C1 segment of cervical spinal cord (tissue), 14 donors: ENCODE data around the gene MTPN.

Experiments
- DNase-seq, 14 donors: peaks; one replicate each; lab custom pipeline; 2025; lab: John Stamatoyannopoulos, UW

The MTPN gene

DNA sequence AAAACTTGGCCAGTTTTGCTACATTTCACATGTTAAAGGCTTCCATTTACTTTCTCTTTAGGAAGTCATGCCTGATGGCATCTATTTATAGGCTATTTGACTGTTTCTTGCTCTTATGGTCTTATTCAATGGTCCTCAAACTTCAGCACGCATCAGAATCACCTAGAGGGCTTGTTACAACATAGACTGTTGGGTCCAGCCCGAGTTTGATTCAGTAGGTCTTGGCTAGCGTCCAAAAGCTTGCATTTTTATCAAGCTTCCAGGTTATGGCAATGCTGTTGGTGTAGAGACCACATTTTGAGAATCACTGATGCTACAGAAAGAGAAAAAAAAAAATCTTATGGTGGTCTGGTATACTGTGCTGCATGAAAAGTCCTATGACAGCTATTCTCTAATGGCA is 51.9 kb downstream of the MTPN start:
- no peak for DNase-seq

DNA sequence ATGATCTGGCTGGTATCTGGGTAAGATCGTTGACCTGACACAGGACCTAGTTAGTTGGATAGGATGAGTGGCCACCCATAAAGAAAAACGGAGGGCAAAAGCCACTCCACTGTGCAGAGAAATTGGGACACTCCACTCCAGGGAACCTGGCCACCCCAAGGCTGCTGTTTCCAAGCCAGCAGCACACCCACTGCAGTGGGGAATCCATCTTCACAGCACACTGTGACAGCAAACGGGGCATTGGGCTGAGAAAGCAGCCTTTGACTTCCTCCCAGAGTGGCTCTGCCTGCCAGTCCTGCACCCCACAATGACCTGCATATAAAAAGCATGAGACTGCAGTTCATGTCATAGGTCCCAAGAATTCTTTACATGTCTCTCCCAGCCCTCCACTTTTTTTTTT is 52.9 kb downstream of the MTPN start:
- DNase-seq, result no peak

DNA sequence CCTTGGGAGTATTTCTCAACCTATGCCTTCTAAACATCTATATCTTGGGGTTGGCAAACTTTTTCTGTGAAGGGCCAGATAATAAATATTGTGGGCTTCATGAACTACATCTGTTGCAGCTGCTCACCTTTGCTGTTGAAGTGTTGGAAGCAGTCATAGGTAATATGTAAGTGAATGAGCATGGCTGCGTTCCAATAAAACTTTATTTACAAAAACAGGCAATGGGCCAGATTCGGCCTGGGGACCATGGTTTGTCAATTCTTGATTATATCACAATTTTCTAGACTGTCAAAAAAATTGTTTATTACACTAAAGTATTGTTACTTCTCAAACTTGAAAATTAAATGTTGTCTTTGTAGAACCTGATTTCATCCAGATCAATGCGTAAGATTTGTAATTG is 54.9 kb downstream of the MTPN start:
- no peak for DNase-seq

DNA sequence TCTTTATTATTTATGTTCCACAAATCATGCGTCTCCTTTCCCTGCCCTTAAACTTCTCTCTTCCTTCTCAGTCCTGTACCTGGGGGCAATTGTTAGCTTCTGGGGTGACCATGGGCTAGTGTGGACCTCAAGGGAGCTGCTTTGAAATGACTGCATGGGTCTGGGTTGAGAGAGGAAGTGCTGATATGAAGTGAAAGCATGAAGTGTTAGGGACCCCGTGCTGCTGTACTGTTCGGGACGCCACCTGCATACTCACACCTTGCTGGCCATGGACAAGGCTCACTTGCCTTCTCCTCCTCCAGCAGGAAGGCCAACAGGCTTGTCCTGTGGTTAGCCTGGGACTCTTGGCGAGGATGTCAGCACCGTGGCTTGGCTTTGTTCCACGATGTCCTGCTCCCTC is 56.7 kb downstream of the MTPN start:
- DNase-seq, result no peak

DNA sequence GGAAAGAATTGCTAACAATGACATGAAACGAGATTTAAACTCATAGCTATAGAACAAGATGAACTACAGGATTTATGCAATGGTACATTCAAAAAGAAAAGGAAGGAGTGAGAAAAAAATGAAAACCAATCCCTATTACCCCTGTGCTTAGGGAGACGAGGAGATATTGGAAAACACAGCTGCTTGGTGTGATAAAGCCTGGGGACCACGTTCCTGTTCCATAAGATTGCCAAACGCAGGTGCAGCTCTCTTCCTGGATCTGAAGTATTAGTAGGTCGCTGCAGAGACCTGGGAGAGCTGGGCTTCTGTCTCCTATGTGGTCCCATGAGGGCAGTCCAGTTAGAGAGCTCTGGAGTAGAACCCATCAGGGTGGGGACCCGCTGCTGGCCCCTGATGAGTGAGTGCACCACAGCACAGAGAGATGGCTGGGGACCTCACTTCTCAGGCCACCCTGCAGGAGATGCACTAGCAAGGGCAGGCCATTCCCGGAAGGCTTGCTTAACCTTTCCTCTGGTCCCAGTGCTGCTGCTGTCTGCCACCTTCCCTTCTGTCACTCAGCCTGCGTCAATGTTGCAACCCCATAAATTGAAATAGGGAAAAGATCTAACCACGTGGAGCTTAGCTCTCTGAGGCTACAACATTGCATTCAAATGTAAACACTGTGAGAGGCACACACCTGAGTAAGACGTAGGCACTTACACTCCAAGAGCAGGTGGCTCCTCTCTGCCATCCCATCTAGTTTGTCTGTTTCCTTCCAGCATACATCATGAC is 57.9 kb downstream of the MTPN start:
- DNase-seq, result no peak

DNA sequence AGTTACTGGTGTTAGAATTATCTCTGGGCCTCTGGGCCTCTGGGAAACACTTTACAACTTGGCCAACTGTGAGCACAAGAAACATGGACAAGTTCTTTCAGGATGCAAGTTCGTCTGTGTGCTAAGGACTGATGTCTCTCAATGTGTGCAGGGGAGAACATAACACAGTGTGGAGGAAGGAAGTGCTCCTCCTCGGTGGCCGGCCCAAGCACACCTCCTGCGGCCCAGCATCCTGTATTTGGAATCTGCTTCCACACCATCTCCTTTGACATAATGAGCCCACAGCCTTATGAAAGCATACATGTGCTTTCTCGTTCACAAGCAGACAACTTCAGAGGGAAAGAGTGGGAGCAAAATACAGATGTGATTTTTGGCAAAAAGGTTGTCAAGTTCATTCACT is 59.0 kb downstream of the MTPN start:
- no peak for DNase-seq

DNA sequence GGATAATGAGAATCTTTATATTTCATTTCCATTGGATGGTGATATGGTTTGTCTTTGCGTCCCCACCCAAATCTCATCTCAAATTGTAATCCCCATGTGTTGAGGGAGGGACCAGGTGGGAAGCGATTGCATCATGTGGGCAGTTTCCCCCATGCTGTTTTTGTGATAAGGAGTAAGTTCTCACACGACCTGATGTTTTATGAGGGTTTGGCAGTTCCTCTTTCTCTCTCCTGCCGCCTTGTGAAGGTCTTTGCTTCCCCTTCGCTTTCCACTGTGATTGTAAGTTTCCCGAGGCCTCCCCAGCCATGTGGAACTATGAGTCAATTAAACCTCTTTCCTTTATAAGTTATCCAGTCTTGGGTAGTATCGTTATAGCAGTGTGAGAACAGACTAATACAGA is 59.4 kb downstream of the MTPN start:
- DNase-seq, result no peak

DNA sequence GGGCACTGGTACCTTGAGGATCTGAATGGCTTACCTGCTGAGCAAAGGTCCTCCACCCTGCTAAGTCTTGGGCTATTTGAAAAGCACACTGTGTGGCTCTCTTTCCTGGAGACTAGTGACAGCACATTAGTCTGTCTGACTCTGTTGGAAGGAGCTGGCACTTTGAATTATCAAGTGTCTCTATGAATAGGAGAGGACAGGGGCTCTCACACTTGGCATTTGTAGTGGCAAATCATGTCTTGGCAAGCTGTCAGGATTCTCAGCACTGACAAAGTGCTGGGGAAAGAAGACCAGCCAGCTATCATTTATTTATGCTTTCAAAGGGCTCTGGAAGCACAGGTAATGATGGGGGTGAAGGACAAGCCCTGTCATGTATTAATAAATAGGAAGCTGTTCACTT is 62.8 kb downstream of the MTPN start:
- no peak for DNase-seq

DNA sequence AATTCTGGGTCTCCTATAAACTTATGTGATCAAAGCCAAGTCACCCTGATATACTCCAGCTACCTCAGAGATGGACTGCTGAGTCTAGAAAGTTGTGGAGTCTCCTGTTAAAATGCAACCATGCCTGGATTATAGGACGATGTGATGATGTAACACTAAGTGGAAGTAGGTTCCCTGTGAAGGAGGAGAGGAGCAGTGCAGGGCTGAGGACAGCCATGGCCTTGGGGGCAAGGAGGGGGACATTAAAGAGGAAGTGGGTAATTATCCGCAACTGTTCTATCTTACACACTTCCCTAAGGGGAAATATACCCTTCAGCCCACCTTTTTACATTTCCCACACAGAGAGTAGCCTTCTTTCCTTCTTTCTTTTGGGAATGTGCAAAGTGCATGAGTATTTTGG is 63.8 kb downstream of the MTPN start:
- DNase-seq, result no peak

DNA sequence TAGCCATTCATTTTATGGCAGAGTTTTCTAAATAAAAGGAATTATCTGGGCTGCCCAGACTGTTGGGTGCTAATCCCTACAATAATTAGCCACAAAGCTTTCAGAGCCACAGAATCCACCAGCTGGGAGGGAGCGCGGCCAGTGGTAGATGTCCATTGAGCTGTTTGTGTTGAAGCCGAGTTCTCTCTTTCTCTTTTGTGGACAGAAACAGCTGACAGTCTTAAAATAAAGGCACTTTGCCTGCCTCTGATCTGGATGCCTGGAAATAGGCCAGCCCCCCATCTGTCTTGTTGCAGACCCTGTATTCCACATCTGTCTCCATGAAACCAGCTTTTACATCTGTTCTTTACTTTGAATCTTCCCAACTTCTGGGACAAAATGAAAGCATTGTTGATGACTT is 66.1 kb downstream of the MTPN start:
- no peak for DNase-seq

DNA sequence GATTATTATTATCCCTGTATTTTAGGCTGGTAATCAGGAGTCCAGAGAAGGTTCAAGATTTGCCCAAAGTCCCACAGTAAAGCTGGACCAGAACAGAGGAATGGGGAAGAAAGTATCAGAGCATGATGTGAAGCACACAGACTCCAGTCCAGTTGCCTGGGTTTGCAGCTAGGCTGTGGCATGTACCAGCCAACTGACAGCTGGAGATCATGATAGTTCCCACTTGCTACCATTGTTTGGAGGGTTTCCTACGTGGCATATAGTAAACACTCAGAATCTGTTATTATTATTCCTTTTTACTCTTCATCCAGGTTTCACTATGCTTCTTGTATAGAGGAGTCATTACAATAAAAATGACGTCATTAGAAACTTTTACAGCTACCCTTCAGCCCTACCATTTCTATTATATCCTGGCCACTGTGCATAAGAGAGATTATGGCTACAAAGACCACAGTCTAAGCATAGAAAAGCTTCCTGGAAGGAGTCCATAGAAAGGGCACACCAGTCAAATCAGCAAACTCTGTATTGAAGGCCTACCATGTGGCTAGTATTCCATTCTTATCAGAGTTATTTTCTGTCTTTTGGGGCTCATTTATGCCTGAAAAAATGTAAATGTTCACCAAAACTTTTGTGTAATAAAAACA is 66.6 kb downstream of the MTPN start:
- DNase-seq, result no peak

DNA sequence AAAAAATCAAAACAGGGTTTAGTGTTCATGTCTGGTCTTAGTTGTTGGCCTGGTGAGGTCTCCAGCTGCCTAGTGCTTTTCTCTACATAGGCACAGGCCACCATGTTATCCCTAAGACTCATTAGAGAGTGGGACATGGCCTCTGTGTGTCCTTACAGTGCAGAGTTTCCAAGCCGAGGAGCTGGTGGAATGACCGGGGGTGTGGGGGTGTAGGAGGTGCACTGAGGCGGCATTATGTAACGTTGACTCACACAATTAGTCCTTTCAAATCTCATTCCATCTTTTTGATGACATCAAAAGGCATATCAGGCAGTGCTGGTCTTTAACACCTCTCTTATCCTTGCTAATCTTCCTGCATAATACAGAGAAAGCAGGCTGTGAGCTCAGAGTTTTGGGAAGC is 71.3 kb downstream of the MTPN start:
- DNase-seq, result no peak

DNA sequence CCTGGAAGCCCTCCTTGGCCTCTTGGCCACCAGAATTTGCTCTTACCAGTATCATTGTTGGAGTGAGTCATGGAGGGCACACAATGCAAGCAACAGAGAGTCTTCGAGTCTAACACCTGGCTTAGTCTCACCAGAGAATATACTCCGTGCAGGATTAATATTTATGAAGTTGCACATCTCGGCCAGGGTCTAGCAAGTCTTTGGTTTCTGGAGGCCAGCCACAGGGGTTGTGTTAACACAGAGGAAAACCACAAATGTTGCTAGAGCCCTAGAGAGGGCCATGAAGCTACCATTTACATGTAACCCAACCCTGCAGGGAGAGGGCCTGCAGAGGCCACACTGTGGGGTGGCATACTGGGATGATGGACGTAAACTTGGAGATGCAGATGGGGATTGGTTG is 71.8 kb downstream of the MTPN start:
- no peak for DNase-seq

DNA sequence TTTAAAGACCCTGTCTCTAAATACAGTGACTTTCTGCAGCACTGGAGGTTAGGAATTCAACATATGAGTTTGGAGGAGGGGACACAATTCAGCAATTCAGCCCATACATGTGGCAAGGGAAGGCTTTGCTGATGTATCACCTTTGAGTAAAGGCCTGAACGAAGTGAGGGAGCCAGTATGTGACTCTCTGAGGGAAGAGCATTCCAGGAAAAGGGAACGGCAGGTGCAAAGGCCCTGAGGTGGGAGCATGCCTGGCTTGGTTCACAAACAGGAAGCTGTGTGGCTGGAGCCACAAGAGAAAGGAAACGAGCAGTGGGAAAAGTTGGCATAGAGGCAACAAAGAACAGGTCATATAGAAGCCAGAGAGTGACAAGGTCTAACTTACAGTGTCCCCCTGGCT is 72.9 kb downstream of the MTPN start:
- no peak for DNase-seq

DNA sequence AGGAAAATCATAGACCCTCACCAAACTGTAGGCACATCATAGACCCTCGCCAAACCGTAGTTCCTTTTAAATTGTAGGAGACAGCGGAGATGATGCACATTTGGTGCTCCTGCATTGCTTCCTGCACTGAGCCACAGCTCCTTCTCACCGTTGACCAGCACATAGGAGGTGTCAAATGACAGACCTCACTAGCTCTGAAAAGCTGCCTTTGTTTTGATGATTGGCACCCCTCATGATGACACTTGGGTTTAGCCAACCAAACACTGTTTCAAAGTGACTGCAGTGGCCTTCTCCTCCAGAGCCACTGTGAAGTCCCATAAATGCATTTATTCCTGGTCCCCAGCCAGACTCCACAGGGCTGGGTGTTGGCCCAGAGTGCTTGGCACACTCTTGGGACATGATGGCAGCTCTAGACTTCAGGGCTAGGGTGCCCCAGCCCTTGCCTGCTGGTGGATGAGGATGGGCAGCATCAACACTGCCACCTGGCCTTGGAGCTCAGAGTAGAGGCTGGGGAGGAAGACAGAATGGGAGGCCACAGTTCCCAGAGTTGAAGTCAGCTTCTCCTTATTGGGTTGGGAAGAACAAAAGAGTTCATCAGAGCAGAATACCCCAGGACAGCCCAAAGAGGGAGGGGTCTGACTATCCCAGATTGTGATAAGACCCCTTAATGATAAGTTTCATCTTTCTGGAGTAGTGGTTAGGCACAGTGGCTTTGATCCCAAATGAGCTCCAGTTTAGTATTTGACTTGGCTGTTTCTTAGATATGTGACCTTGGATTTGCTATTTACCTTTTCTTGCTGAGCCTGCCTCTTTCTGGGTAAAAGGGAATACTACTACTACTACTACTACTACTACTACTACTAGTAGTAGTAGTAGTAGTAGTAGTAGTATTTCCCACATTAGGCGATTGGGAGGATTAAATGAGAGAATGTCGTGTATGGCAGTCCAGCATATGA is 75.3 kb downstream of the MTPN start:
- no peak for DNase-seq

DNA sequence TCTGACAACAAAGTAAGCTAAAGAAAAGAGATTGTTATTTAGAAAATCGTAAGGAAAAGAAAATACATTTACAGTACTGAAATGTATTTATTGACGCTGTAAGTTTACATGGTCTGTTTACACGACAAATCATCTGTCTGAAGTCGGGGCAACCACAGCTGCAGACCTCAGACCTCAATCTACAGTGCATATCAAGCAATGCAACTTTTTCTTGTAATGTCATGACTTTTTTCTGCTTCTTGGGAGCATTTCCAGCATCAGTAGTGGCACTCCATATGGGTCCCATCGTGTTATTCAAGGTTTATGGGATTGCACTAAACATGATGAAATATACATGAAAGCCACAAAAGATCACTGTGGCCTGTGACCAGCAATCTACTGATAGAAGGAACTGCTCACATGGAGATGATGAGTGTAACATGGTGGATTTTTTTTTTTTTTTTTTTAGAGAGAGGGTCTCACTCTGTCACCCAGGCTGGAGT is 77.1 kb downstream of the MTPN start:
- no peak for DNase-seq

DNA sequence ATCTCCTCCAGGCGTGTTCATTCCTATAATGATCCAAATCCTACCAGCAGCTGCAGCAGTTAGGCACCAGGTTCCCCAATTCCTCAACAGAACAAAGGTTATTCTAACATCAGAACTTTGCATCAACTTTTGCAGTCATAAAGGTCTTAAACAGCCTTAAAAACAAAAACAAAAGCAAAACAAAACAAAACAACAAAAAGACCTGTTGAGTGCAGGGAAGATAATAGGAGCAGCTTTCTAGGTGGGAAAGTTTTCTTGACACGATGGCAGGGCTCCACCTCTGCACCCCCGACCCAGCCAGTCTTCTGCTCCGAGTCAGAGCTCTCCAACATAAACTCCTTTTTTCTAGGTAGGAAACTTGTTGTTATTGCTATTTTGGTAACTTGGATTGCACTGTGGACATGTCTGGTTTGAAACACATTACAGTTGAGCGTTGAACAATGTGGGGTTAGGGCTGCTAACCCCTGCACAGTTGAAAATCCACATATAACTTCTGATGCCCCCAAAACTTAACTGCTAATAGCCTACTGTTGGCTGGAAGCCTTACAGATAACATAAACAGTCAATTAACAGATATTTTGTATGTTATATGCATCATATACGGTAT is 77.6 kb downstream of the MTPN start:
- DNase-seq, result no peak

DNA sequence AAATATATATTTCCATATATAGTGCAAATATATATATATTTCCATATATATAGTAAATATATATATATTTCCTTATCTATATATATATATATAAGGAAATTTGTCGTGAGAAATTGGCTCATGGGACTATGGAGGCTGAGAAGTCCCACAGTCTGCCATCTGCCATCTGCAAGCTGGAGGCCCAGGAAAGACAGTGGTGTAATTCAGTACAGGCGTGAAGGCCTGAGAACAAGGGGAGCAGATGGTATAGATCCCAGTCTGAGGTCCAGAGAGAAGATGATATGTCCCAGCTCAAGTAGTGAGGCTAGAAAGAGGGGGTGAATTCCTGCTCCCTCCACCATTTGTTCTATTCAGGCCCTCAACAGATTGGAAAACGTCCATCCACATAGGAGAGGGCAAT is 78.9 kb downstream of the MTPN start:
- no peak for DNase-seq

DNA sequence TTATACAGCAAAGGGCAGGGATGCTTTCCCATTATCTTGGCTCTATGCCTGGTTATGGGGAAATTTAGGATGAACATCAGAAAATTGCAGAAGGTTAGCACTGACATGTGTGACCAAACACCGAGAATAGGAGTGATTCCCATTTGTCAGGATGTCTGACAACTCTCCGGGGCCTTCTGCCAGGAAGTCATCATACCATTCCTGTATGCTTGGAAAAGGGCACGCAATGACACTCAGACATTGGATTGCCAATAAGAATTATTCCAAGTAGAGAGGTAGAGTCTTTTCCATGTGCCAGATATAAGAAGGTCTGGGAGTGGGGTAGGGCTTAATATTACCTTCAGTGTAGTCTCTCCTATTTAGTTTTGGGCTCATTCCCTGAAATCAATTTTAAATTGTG is 82.3 kb downstream of the MTPN start:
- no peak for DNase-seq

DNA sequence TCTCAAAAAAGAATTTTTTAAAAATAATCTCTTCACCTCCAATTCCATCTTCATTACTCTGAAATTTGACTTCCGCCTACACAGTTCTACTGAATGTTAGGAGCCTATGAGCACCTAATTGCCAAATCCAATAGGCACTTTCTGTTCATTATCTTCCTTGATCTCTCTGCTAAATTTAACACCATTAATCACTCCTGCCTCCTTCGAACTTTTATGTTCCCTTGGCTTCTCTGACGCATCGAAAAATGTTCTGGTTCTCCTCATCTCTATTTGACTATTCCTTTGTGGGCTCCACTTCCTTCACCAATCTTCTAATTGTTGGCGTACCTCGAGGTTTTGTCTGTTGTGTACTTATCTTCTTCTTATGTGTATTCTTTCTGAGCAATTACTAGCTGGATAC is 87.3 kb downstream of the MTPN start:
- no peak for DNase-seq

DNA sequence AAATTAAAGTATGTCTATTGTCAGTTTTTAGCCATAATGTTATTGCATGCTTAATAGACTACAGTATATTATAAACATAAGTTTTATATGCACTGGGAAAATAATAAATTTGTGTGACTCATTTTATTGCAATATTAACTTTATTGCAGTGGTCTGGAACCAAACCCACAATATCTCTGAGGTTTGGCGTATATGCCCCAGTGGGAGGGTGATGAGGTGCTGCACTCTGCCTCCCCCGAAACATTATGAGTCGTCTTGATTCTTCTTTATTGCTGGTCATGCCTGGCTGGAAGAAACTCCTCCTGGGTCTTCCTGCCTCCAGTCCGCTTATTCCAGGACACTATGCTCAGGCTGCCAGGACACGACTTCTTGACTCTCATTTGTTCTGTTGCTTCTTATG is 88.4 kb downstream of the MTPN start:
- DNase-seq, result no peak
